ENCODE data around the gene GPC6.

The GPC6 gene

DNA sequence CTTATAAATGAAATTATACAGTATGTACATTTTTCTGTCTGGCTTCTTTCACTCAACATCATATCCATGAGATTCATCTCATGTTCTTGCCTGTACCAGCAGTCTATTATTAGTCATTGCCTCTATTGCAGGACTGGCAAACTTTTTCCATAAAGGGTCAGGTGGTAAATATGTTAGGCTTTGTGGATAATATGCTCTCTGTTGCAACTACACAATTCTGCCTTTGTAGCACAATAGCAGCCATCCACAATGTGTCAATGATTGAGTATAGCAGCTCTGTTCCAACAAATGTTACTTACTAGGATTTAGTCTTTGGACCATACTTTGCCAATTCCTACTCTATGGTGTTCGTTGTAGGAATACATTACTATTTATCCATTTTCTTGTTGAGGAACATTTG, 948.5 kb downstream of the GPC6 start:
- H3K4me3 ChIP-seq (ENCODE audit: low read length) = no peak overlapping the region
- TF ChIP-seq, protein P1, sequence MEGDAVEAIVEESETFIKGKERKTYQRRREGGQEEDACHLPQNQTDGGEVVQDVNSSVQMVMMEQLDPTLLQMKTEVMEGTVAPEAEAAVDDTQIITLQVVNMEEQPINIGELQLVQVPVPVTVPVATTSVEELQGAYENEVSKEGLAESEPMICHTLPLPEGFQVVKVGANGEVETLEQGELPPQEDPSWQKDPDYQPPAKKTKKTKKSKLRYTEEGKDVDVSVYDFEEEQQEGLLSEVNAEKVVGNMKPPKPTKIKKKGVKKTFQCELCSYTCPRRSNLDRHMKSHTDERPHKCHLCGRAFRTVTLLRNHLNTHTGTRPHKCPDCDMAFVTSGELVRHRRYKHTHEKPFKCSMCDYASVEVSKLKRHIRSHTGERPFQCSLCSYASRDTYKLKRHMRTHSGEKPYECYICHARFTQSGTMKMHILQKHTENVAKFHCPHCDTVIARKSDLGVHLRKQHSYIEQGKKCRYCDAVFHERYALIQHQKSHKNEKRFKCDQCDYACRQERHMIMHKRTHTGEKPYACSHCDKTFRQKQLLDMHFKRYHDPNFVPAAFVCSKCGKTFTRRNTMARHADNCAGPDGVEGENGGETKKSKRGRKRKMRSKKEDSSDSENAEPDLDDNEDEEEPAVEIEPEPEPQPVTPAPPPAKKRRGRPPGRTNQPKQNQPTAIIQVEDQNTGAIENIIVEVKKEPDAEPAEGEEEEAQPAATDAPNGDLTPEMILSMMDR (conservative IDR thresholded peaks at IDR 0.05; ENCODE audit: low read length) = no peak
- no peak for DNase-seq (ENCODE audit: low read depth)

GRCh38 chr13:94176561-94176960, 950.0 kb downstream of the GPC6 start:
- TF ChIP-seq, protein P1 (conservative IDR thresholded peaks at IDR 0.05; ENCODE audit: low read length) = no peak
- no peak overlapping the region for H3K4me3 ChIP-seq (ENCODE audit: low read length)
- peak; percentile 65 for DNase-seq (ENCODE audit: low read depth)

DNA sequence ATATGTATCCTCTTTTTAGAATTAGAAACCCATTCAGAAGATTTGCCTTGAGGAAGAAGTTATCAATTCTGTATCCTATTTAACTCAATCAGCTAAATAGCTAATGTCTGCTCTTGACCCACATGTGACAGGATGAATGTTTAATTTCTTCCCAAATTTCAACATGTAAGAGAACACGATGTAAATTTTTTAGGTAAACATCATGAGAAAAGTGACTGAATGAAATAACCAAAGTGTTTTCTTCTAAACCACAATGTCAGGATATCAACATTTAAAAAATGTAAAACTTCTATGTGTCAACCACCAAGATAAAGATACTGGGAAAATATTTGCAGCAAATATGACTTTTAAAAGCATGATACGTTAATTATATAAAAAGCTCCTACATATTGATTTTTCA, 950.4 kb downstream of the GPC6 start:
- H3K4me3 ChIP-seq (ENCODE audit: low read length) = no peak overlapping the region
- TF ChIP-seq, protein P1 (conservative IDR thresholded peaks at IDR 0.05; ENCODE audit: low read length) = no peak

GRCh38 chr13:94178625-94179244, 952.1 kb downstream of the GPC6 start:
- TF ChIP-seq, protein P1 (conservative IDR thresholded peaks at IDR 0.05; ENCODE audit: low read length) = no peak
- DNase-seq (ENCODE audit: low read depth) = no peak
- no peak overlapping the region for H3K4me3 ChIP-seq (ENCODE audit: low read length)

More for the DNA sequence above, 950.4 kb downstream of the GPC6 start:
- DNase-seq (ENCODE audit: low read depth) = no peak

DNA sequence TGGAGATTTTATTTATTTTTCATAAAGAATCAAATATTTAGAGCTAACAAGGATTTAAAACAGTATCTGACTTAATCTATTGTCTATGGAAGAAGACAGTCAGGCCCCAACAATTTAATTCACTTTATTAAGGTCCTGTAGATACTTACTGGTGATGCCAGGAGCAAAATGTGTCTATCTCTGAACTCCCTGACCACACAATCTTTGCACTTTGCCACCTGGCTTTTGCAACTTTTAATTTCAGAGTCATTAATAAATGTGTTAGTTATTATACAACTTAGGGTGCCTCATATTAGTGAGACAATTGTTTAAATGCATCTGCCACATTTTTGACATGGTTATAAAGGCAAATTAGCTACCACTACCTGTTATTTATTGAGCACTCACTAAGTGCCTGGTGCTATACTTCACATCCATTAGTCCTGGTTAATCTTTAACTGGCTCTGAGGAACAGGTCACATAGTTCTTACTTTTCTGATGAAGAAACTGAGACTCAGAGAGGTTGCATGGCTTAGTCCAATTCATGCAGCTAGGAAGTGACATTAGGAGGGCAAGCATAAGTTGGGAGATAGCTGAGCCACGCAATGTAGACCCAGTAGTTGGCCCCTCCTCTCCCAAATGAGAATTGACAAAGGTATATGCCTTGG, 955.0 kb downstream of the GPC6 start:
- TF ChIP-seq, protein P1 (conservative IDR thresholded peaks at IDR 0.05; ENCODE audit: low read length) = no peak
- no peak for DNase-seq (ENCODE audit: low read depth)
- no peak overlapping the region for H3K4me3 ChIP-seq (ENCODE audit: low read length)

DNA sequence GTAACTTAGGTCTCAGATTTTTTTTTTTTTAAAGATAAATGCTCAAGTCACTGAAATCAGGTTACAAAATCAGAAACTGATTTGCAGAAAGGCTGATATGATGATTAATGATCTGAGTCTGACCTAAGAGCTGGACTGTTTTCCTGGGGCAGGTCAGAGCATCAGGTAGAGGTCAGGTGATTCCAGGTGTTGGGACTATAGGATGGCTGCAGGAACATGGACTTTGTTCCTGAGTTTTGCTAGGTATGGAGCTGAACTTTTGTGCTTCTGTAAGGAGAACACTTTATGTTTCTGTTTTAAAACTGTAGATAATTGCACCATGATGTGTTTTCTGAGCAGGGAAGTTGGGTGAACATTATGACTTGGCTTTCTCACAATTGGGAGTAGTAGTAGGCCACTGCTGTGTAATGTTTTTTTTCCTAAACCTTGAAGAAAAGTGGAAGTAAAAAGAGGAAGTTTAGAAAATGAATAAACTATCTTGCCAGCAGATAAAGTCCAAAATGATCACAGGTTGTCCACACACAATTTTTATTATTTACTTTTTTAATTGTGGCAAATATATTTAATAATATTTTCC, 955.7 kb downstream of the GPC6 start:
- TF ChIP-seq, protein P1 (conservative IDR thresholded peaks at IDR 0.05; ENCODE audit: low read length) = no peak
- DNase-seq (ENCODE audit: low read depth) = no peak
- H3K4me3 ChIP-seq (ENCODE audit: low read length) = no peak overlapping the region

DNA sequence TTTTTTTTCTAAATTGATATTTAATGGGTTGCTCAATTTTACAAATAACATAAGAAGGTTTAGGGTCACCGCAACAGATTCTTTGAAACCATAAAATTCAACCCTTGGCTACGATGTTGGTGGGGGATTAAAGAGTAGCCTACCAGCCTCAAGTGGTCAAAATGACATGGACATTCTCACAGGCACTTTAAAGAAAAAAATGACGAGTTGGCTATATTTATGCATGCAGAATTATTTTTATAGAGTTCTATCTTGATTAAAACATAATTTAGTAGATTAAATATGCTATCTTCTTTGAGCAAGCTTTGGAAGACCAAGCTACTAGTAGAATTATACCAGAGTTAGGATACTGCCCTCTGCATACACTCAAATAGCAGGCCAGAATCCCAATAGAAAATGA, 959.9 kb downstream of the GPC6 start:
- TF ChIP-seq, protein P1 (conservative IDR thresholded peaks at IDR 0.05; ENCODE audit: low read length) = no peak
- no peak for DNase-seq (ENCODE audit: low read depth)
- H3K4me3 ChIP-seq (ENCODE audit: low read length) = no peak overlapping the region
